Measurements from ENCODE around the gene NKIRAS2. TPM values are rescaled to one million over a fixed set of nuclear protein-coding genes. Genes with fewer than 3 reads are reported as not detected.

NKIRAS2 gene
- total RNA-seq, 6 experiments from 2014 or later: 37.1 to 43.9 (median 40.3) TPM

DNA sequence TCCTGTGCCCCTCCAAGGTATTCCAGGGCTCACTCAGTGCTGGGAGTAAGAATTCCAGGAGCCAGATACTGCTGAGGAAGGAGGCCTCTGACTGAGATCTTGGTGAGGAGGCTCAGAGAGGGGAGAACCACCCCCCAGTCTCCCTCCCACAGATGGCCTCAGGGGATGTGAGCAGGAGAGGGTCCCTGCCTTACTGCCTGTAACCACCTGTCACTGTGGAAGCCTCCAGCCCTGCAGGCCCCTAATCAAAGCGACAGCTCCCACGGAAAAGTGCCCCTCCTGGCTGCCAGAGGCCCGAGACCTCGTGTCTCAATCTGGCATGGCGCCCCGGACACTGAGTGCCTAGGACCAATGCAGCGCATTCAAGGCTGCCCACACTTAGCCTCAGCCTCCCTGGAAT lies 38.2 kb downstream of the NKIRAS2 start:
- Mint-ChIP-seq H3K27me3 (ENCODE audit: insufficient read depth) (peaks cover 42% of the 10 kb centered on the region), H3K4me3 (no peak overlapping the region), H3K36me3 (ENCODE audit: low read depth) (no peaks in the 10 kb centered on the region), H3K9me3 (no peaks in the 10 kb centered on the region), H3K27ac (no peak overlapping the region), H3K4me1 (ENCODE audit: low read depth) (peaks cover 13% of the 10 kb centered on the region)
- no peak for TF ChIP-seq CTCF (IDR thresholded peaks at IDR 0.05)
- no peak for DNase-seq

- DNase-seq: no peak
- H3K27me3 Mint-ChIP-seq (ENCODE audit: insufficient read depth): peaks cover 39% of the 10 kb centered on the region
- no peaks in the 10 kb centered on the region for H3K36me3 Mint-ChIP-seq (ENCODE audit: low read depth)
- H3K27ac Mint-ChIP-seq: no peak overlapping the region
- no peaks in the 10 kb centered on the region for H3K9me3 Mint-ChIP-seq
- H3K4me3 Mint-ChIP-seq: no peak overlapping the region
- TF ChIP-seq CTCF (IDR thresholded peaks at IDR 0.05): no peak
- peaks cover 13% of the 10 kb centered on the region for H3K4me1 Mint-ChIP-seq (ENCODE audit: low read depth)
Measured at GRCh38 chr17:42059815-42060214, 39.9 kb downstream of the NKIRAS2 start.

DNA sequence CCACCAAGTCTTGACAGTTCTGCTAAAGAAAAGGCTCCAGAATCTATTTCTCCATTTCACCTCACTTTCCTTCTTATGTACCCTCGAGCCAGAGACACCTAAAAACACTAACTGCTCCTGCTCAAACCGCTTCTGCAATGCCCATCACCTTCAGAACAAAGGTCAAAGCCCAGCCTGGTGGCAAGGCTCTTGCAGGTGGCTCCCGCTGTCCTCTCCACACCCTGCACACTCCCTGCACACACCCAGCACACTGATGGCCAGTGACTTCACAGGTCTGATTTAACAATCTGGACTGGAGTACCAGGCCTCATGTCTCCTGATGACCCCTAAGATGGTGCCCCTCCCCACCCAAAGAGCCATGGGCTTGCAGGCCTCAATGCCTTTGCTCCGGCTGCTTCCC lies 40.3 kb downstream of the NKIRAS2 start:
- no peak for DNase-seq
- H3K27me3 Mint-ChIP-seq (ENCODE audit: insufficient read depth): peaks cover 38% of the 10 kb centered on the region
- H3K9me3 Mint-ChIP-seq: no peaks in the 10 kb centered on the region
- TF ChIP-seq CTCF (IDR thresholded peaks at IDR 0.05): no peak
- H3K36me3 Mint-ChIP-seq (ENCODE audit: low read depth): no peaks in the 10 kb centered on the region
- H3K4me1 Mint-ChIP-seq (ENCODE audit: low read depth): peaks cover 9% of the 10 kb centered on the region
- no peak overlapping the region for H3K4me3 Mint-ChIP-seq
- H3K27ac Mint-ChIP-seq: no peak overlapping the region

GRCh38 chr17:42061646-42062487 lies 42.0 kb downstream of the NKIRAS2 start:
- H3K4me3 Mint-ChIP-seq: no peak overlapping the region
- no peaks in the 10 kb centered on the region for H3K9me3 Mint-ChIP-seq
- H3K4me1 Mint-ChIP-seq (ENCODE audit: low read depth): no peaks in the 10 kb centered on the region
- no peaks in the 10 kb centered on the region for H3K36me3 Mint-ChIP-seq (ENCODE audit: low read depth)
- peaks cover 31% of the 10 kb centered on the region for H3K27me3 Mint-ChIP-seq (ENCODE audit: insufficient read depth)
- no peak overlapping the region for H3K27ac Mint-ChIP-seq
- DNase-seq: no peak
- no peak for TF ChIP-seq CTCF (IDR thresholded peaks at IDR 0.05)

GRCh38 chr17:42062681-42063080 lies 42.8 kb downstream of the NKIRAS2 start:
- no peak overlapping the region for H3K4me3 Mint-ChIP-seq
- DNase-seq: no peak
- no peak overlapping the region for H3K27ac Mint-ChIP-seq
- H3K27me3 Mint-ChIP-seq (ENCODE audit: insufficient read depth): peaks cover 28% of the 10 kb centered on the region
- no peaks in the 10 kb centered on the region for H3K9me3 Mint-ChIP-seq
- TF ChIP-seq CTCF (IDR thresholded peaks at IDR 0.05): no peak
- H3K4me1 Mint-ChIP-seq (ENCODE audit: low read depth): no peaks in the 10 kb centered on the region
- no peaks in the 10 kb centered on the region for H3K36me3 Mint-ChIP-seq (ENCODE audit: low read depth)

Data from HFFc6 (cell line).